WERI-Rb-1 (cell line): ENCODE results near the gene MDGA2.

ENCODE experiments used
- DNase-seq: peaks from one replicate; pipeline ENCODE4 v3.0.0-alpha.2; 2020
- H3K27ac ChIP-seq: fragments of 250-450 bp; sonication (Bioruptor Pico); 2 replicates; pipeline ENCODE4 v1.5.1; 2020; ENCODE audit warnings: mild to moderate bottlenecking, moderate library complexity
- H3K27me3 ChIP-seq: fragments of 250-450 bp; sonication (Bioruptor Pico); 2 replicates; pipeline ENCODE4 v1.5.1; 2021; ENCODE audit warnings: mild to moderate bottlenecking, low read depth, moderate library complexity; ENCODE audit not compliant: insufficient read depth, severe bottlenecking
- H3K36me3 ChIP-seq: fragments of 250-450 bp; sonication (Bioruptor Pico); 2 replicates; pipeline ENCODE4 v1.5.1; 2020; ENCODE audit warnings: mild to moderate bottlenecking, moderate library complexity
- H3K4me3 ChIP-seq: 2 replicates; pipeline ENCODE4 v1.5.1; 2011; ENCODE audit warnings: low read depth, mild to moderate bottlenecking, control low read depth, low read length
- H3K9me3 ChIP-seq: fragments of 250-450 bp; sonication (Bioruptor Pico); 2 replicates; pipeline ENCODE4 v1.5.1; 2021; ENCODE audit warnings: mild to moderate bottlenecking, moderate library complexity; ENCODE audit not compliant: severe bottlenecking
- CTCF ChIP-seq: IDR thresholded peaks from 2 replicates; pipeline ENCODE4 v1.5.1; 2011; ENCODE audit warnings: low read depth, mild to moderate bottlenecking, control low read depth, inconsistent platforms, low read length

Gene MDGA2

GRCh38 chr14:47270715-47271114 is 404.7 kb downstream of the MDGA2 start:
- TF ChIP-seq CTCF = no peak
- no peak overlapping the region for H3K4me3 ChIP-seq
- H3K27ac ChIP-seq = no peak overlapping the region
- H3K36me3 ChIP-seq = no peaks in the 10 kb centered on the region
- H3K9me3 ChIP-seq = no peaks in the 10 kb centered on the region
- DNase-seq = no peak
- H3K27me3 ChIP-seq = no peaks in the 10 kb centered on the region

DNA sequence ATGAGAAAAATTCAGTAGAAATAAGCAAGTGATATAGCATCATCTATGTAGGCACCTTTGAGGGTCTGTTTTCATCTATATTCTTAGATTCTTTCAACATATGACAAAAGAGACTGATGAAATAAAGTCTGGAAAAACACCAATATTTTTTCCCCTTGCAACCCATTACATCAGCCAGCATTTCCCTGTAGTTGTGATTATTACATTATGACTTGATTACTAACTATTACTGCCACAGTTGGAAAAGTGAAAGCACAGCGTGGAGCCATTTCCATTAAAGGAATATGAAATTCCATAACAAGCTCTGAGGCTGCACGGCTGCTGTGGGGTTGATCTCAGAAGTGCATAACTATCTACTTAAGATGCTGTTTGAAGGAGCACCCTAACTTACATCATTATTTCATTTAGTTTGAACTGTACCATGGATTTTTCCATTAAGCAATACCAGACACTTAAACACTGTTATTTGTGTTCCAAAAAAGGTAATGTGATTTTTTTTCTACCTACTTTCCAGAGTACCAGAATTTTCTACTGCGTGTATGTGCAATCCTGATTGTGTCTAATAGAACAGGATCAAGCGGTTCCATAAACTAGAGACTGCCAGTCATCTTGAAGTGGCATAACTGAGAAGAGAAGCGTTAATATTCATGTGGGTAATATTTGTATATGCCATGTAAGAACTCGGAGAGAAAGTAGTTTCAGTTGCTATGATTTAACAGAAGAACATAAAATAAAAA is 405.5 kb downstream of the MDGA2 start:
- DNase-seq = no peak

DNA sequence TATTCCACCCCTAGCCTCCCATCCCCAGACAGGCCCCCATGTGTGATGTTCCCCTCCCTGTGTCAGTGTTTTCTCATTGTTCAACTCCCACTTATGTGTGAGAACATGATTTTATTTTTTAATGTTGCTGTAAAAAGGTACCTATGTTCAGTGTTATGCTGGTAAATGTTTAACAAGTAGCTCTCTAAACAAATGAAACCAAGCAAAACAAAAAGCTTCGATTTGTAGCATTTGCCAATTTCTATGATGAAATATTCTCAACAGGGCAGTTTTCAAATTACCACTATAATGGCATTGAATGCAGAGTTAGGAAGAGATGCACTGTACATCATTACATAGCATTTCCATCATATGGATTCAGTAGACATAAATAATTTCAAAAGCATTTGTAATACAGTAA is 410.6 kb downstream of the MDGA2 start:
- TF ChIP-seq CTCF = no peak
- H3K27ac ChIP-seq = no peak overlapping the region
- H3K4me3 ChIP-seq = no peak overlapping the region
- H3K27me3 ChIP-seq = no peaks in the 10 kb centered on the region
- no peak for DNase-seq
- no peaks in the 10 kb centered on the region for H3K36me3 ChIP-seq
- H3K9me3 ChIP-seq = no peaks in the 10 kb centered on the region

More for the DNA sequence above, 405.5 kb downstream of the MDGA2 start:
- H3K27me3 ChIP-seq = no peaks in the 10 kb centered on the region
- no peak for TF ChIP-seq CTCF
- H3K36me3 ChIP-seq = no peaks in the 10 kb centered on the region
- H3K27ac ChIP-seq = no peak overlapping the region
- H3K4me3 ChIP-seq = no peak overlapping the region
- H3K9me3 ChIP-seq = no peaks in the 10 kb centered on the region

DNA sequence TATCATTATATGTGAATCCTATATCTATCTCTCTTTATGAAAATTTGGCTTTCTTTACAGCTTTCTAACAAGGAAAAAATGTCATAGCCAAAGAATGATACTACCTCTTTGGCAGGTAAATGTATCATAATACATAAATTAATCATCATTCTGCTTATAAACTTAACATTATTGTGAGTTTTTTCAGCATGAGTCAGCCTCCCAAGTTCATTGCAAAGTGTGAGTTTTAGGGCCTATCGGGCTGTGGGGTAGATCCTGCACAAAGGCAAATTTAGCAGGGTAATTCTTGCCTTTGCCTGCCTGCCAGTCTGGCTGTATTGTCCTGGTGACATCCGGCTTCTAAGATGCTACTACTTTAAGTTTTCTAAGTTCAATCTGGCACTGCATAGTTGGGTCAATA is 412.6 kb downstream of the MDGA2 start:
- DNase-seq = no peak
- no peaks in the 10 kb centered on the region for H3K36me3 ChIP-seq
- TF ChIP-seq CTCF = no peak
- no peak overlapping the region for H3K27ac ChIP-seq
- H3K27me3 ChIP-seq = no peaks in the 10 kb centered on the region
- H3K4me3 ChIP-seq = no peak overlapping the region
- no peaks in the 10 kb centered on the region for H3K9me3 ChIP-seq

GRCh38 chr14:47261350-47261749 is 414.1 kb downstream of the MDGA2 start:
- peak overlapping the region; percentile 11 for H3K27ac ChIP-seq
- no peak for DNase-seq
- TF ChIP-seq CTCF = no peak
- H3K36me3 ChIP-seq = no peaks in the 10 kb centered on the region
- H3K4me3 ChIP-seq = no peak overlapping the region
- H3K9me3 ChIP-seq = no peaks in the 10 kb centered on the region
- no peaks in the 10 kb centered on the region for H3K27me3 ChIP-seq

GRCh38 chr14:47259796-47260195 is 415.6 kb downstream of the MDGA2 start:
- H3K27ac ChIP-seq = no peak overlapping the region
- H3K36me3 ChIP-seq = no peaks in the 10 kb centered on the region
- no peaks in the 10 kb centered on the region for H3K27me3 ChIP-seq
- H3K4me3 ChIP-seq = no peak overlapping the region
- no peak for DNase-seq
- no peak for TF ChIP-seq CTCF
- H3K9me3 ChIP-seq = no peaks in the 10 kb centered on the region
